H1 (cell line): ENCODE measurements around the gene LRRIQ4. TPM values are rescaled to one million over a fixed set of nuclear protein-coding genes. Genes with fewer than 3 reads are reported as not detected.

ENCODE experiments used
- ASH2L ChIP-seq: fragments of 200-600, 300-600 bp; sonication (generic); IDR thresholded peaks from one replicate; pipeline ENCODE4 v1.7.1; 2017; ENCODE audit warnings: low read length
- EP300 ChIP-seq, 2 experiments: IDR thresholded peaks; 1 replicate in 1 of 2; 2 replicates in 1 of 2; pipeline ENCODE4 v1.6.1; 2011 to 2012; ENCODE audit warnings: low read depth in 2 of 2, low read length in 2 of 2, mild to moderate bottlenecking in 2 of 2, borderline replicate concordance in 1 of 2, inconsistent platforms in 1 of 2, moderate library complexity in 1 of 2
- FOSL1 ChIP-seq: IDR thresholded peaks from 2 replicates; pipeline ENCODE4 v1.6.1; 2011; ENCODE audit warnings: mild to moderate bottlenecking, low read depth, low read length, moderate library complexity; ENCODE audit not compliant: insufficient read depth
- GTF2F1 ChIP-seq: IDR thresholded peaks from 2 replicates; pipeline ENCODE4 v1.6.1; 2012; ENCODE audit warnings: low read depth, low read length, improper control_type of control experiment, borderline replicate concordance
- HDAC2 ChIP-seq, 2 experiments: fragments of 300-600 bp in 1 of 2; sonication (generic) in 1 of 2; IDR thresholded peaks; 2 replicates each; pipeline ENCODE4 v1.6.1; 2011 to 2012; ENCODE audit warnings: low read depth in 2 of 2, low read length in 2 of 2, mild to moderate bottlenecking in 2 of 2, moderate library complexity in 2 of 2, borderline replicate concordance in 1 of 2, inconsistent platforms in 1 of 2
- MAFK ChIP-seq: IDR thresholded peaks from 2 replicates; pipeline ENCODE4 v1.6.1; 2012; ENCODE audit warnings: low read depth, mild to moderate bottlenecking, improper control_type of control experiment, low read length
- RAD21 ChIP-seq, 2 experiments: IDR thresholded peaks in 1 of 2; conservative IDR thresholded peaks in 1 of 2; 2 replicates each; pipeline ENCODE4 v1.6.1; 2011; ENCODE audit warnings: low read depth in 2 of 2, low read length in 2 of 2, improper control_type of control experiment in 1 of 2, inconsistent platforms in 1 of 2, mild to moderate bottlenecking in 1 of 2, moderate library complexity in 1 of 2
- polyA plus RNA-seq, 7 experiments: library from polyadenylated mRNA; depleted of rRNA in 3 of 7; stranded (reverse) in 5 of 7; unstranded in 2 of 7; fragments of >200 nt in 5 of 7; fragments of 200-250 nt in 2 of 7; gene quantifications; 1 replicate in 5 of 7; 2 replicates in 1 of 7; 4 replicates in 1 of 7; pipeline versions ENCODE4 v1.2.1 to v1.2.3, GENCODE V29; 2011 to 2013; ENCODE audit warnings: missing spikeins in 2 of 7, mixed read lengths in 2 of 7
- total RNA-seq: library from RNA; stranded (reverse); fragmentation: NEBNext Ultra II Directional; extraction: Animal tissue kit (Norgen Biotek cat#: 25700); gene quantifications from 2 replicates; pipeline ENCODE4 v1.2.1, GENCODE V29; 2021

The LRRIQ4 gene
- total and polyA plus RNA-seq, 2 of the 8 experiments (the other 6 are each of a cell fraction or from before 2014, with no cell fraction given), result 0.08 TPM; not detected in 1

- TF ChIP-seq FOSL1 (no peak), ASH2L (no peak), EP300 (IDR thresholded peaks at IDR 0.05; ENCODE audit: borderline replicate concordance in 1 of 2, low read depth in 2 of 2, low read length in 2 of 2) (no peak), GTF2F1 (no peak), HDAC2 (IDR thresholded peaks at IDR 0.05; ENCODE audit: borderline replicate concordance in 1 of 2, low read depth in 2 of 2, low read length in 2 of 2) (no peak), RAD21 (IDR thresholded peaks at IDR 0.05 in 1 of 2, conservative IDR thresholded peaks at IDR 0.05 in 1 of 2; ENCODE audit: low read depth in 2 of 2, low read length in 2 of 2) (no peak), MAFK (no peak)
Measured at GRCh38 chr3:169804681-169805080, 8.0 kb upstream of the LRRIQ4 start (continued).
